ENCODE data around the gene ZNF268.

DNA sequence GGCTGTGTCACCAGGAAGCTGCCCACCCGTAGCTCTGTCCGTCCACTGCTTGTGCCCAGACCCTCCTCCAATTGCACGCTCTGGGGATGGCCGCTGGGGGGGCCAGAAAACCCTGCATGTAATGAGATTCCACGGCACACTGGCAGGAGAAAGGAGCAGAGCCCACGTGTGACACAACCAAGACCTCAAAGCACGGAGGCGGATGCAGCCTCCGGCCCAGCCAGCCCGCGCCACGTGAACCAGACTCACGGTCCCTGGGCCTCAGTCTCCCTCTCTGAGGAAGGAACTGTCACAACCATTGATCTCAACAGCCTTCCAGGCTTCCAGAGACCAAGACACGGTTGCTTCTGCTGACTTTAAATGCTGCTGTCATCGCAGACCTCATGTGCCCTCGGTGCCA is 39.9 kb downstream of the ZNF268 start:
- TF ChIP-seq, protein P1, sequence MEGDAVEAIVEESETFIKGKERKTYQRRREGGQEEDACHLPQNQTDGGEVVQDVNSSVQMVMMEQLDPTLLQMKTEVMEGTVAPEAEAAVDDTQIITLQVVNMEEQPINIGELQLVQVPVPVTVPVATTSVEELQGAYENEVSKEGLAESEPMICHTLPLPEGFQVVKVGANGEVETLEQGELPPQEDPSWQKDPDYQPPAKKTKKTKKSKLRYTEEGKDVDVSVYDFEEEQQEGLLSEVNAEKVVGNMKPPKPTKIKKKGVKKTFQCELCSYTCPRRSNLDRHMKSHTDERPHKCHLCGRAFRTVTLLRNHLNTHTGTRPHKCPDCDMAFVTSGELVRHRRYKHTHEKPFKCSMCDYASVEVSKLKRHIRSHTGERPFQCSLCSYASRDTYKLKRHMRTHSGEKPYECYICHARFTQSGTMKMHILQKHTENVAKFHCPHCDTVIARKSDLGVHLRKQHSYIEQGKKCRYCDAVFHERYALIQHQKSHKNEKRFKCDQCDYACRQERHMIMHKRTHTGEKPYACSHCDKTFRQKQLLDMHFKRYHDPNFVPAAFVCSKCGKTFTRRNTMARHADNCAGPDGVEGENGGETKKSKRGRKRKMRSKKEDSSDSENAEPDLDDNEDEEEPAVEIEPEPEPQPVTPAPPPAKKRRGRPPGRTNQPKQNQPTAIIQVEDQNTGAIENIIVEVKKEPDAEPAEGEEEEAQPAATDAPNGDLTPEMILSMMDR (conservative IDR thresholded peaks at IDR 0.05 in 1 of 2, IDR thresholded peaks at IDR 0.05 in 1 of 2; ENCODE audit: low read depth in 1 of 2, low read length in 2 of 2), result no peak
- no peak for TF ChIP-seq EZH2 (IDR thresholded peaks at IDR 0.05; ENCODE audit: low read length, missing control alignments)
